Mesothelial cell of epicardium (in vitro differentiated cells): Measurements from ENCODE around the gene HSF2BP. TPM values are rescaled to one million over a fixed set of nuclear protein-coding genes. Genes with fewer than 3 reads are reported as not detected.
"Not testable (repeated sequence)": the region's sequence is repeated elsewhere in the genome, so short reads cannot be mapped to it uniquely, and the experiment has no call there.

Experiments
- DNase-seq, 2 experiments: peaks; one replicate each; pipeline ENCODE4 v3.0.0; 2021; ENCODE audit warnings: low spot score in 2 of 2; ENCODE audit not compliant: unreplicated experiment in 2 of 2
- H3K27ac Mint-ChIP-seq: 2 replicates; pipeline ENCODE4 v1.8.0; 2021; ENCODE audit warnings: mixed read lengths
- H3K27me3 Mint-ChIP-seq: 2 replicates; pipeline ENCODE4 v1.8.0; 2021; ENCODE audit warnings: low read depth, mixed read lengths
- H3K36me3 Mint-ChIP-seq: 2 replicates; pipeline ENCODE4 v1.8.0; 2021; ENCODE audit warnings: mixed read lengths
- H3K4me1 Mint-ChIP-seq: 2 replicates; pipeline ENCODE4 v1.8.0; 2021; ENCODE audit warnings: mixed read lengths
- H3K4me3 Mint-ChIP-seq: 2 replicates; pipeline ENCODE4 v1.8.0; 2021; ENCODE audit warnings: mild to moderate bottlenecking, moderate library complexity, mixed read lengths
- H3K9me3 Mint-ChIP-seq: 2 replicates; pipeline ENCODE4 v1.8.0; 2021; ENCODE audit warnings: mixed read lengths
- CTCF ChIP-seq: fragments of 200-600 bp; sonication (generic); IDR thresholded peaks from one replicate; pipeline ENCODE4 v1.5.0; 2021; ENCODE audit warnings: antibody characterized with exemption; ENCODE audit not compliant: unreplicated experiment
- total RNA-seq: library from RNA; stranded (reverse); gene quantifications from 3 replicates; pipeline ENCODE4 v1.2.1, GENCODE V29; 2021

HSF2BP gene
- total RNA-seq, 1 donor from 2014 or later, result 5.1 TPM

- Mint-ChIP-seq H3K9me3 (peaks cover 12% of the 10 kb centered on the region), H3K27me3 (no peaks in the 10 kb centered on the region), H3K36me3 (peaks cover 24% of the 10 kb centered on the region), H3K4me1 (peaks cover 19% of the 10 kb centered on the region), H3K27ac (no peak overlapping the region), H3K4me3 (no peak overlapping the region)
- DNase-seq, result no peak
- no peak for TF ChIP-seq CTCF
These were observed 36.5 kb downstream of the HSF2BP start for GRCh38 chr21:43622796-43623195.

- Mint-ChIP-seq H3K4me1 (peaks cover 4% of the 10 kb centered on the region), H3K27ac (no peak overlapping the region), H3K36me3 (peaks cover 21% of the 10 kb centered on the region), H3K4me3 (no peak overlapping the region), H3K9me3 (peaks cover 11% of the 10 kb centered on the region), H3K27me3 (no peaks in the 10 kb centered on the region)
- no peak for TF ChIP-seq CTCF
- DNase-seq, result no peak
These were observed 39.4 kb downstream of the HSF2BP start for GRCh38 chr21:43619856-43620255.

- no peaks in the 10 kb centered on the region for H3K27me3 Mint-ChIP-seq
- H3K4me1 Mint-ChIP-seq, result no peaks in the 10 kb centered on the region
- no peak overlapping the region for H3K4me3 Mint-ChIP-seq
- no peak for TF ChIP-seq CTCF
- peaks cover 21% of the 10 kb centered on the region for H3K36me3 Mint-ChIP-seq
- DNase-seq, result no peak
- H3K9me3 Mint-ChIP-seq, result peaks cover 11% of the 10 kb centered on the region
- H3K27ac Mint-ChIP-seq, result no peak overlapping the region
These were observed 39.9 kb downstream of the HSF2BP start for GRCh38 chr21:43619344-43619743.

GRCh38 chr21:43618940-43619339, 40.3 kb downstream of the HSF2BP start:
- no peak overlapping the region for H3K27ac Mint-ChIP-seq
- H3K4me3 Mint-ChIP-seq, result no peak overlapping the region
- DNase-seq, result no peak
- H3K36me3 Mint-ChIP-seq, result peaks cover 21% of the 10 kb centered on the region
- TF ChIP-seq CTCF, result no peak
- no peaks in the 10 kb centered on the region for H3K27me3 Mint-ChIP-seq
- H3K4me1 Mint-ChIP-seq, result no peaks in the 10 kb centered on the region
- H3K9me3 Mint-ChIP-seq, result peaks cover 11% of the 10 kb centered on the region

GRCh38 chr21:43616861-43617260, 42.4 kb downstream of the HSF2BP start:
- not testable (repeated sequence) for H3K4me1 Mint-ChIP-seq, H3K27me3 Mint-ChIP-seq, H3K27ac Mint-ChIP-seq, DNase-seq, H3K4me3 Mint-ChIP-seq
- H3K36me3 Mint-ChIP-seq, result peaks cover 21% of the 10 kb centered on the region
- H3K9me3 Mint-ChIP-seq, result peaks cover 11% of the 10 kb centered on the region

GRCh38 chr21:43614839-43615238, 44.4 kb downstream of the HSF2BP start:
- H3K36me3 Mint-ChIP-seq, result peaks cover 6% of the 10 kb centered on the region
- H3K4me3 Mint-ChIP-seq, result no peak overlapping the region
- H3K4me1 Mint-ChIP-seq, result peaks cover 15% of the 10 kb centered on the region
- no peaks in the 10 kb centered on the region for H3K27me3 Mint-ChIP-seq
- no peak overlapping the region for H3K27ac Mint-ChIP-seq
- DNase-seq, result no peak
- peaks cover 1% of the 10 kb centered on the region for H3K9me3 Mint-ChIP-seq
- TF ChIP-seq CTCF, result no peak
